GM10248 (cell line): ENCODE measurements around the gene QTRT2.

Experiments
- CTCF ChIA-PET: fragments of 300-600 bp; sonication (Branson Sonifier 250); formaldehyde crosslinking; extraction: SDS; loops from one replicate; lab custom pipeline; 2021; ENCODE audit warnings: antibody characterized with exemption; lab: Yijun Ruan, JAX
- POLR2A ChIA-PET: fragments of 350-650 bp; sonication (Branson Sonifier 250); formaldehyde crosslinking; extraction: SDS; loops from one replicate; lab custom pipeline; 2020; ENCODE audit warnings: antibody characterized with exemption; lab: Yijun Ruan, JAX
- DNase-seq: peaks from one replicate; pipeline ENCODE4 v3.0.0; 2012; ENCODE audit errors: extremely low spot score
- TF ChIP-seq, protein P1 (sequence below): IDR thresholded peaks from 2 replicates; pipeline ENCODE4 v1.5.1; 2012; ENCODE audit warnings: mild to moderate bottlenecking, low read depth; ENCODE audit errors: extremely low read depth, missing control alignments, control extremely low read depth

QTRT2 gene

DNA sequence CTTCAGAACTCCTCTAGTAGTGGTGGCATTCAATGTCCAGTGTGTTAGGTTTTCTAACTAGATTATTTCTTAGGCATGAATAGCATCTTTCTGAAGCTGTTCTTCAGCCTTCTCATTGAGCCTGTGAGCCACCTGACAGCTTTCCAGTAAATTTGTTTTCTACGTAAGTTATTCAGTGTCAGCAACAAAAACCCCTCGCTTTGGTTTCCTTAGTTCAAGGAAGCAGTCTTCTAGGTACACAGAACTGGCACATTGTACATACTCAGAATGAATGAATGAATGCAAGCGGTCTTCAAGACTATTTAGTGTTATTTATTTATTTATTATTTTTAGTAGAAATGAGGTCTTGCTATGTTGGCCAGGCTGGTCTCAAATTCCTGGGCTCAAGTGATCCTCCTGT lies 77.4 kb downstream of the QTRT2 start:
- POLR2A ChIA-PET = no interaction called here
- CTCF ChIA-PET = interaction anchor here (0.7 kb wide), 1 partner anchor 486 kb away, joined by 3 read pairs; no protein-coding TSS in a partner anchor
- TF ChIP-seq, protein P1, sequence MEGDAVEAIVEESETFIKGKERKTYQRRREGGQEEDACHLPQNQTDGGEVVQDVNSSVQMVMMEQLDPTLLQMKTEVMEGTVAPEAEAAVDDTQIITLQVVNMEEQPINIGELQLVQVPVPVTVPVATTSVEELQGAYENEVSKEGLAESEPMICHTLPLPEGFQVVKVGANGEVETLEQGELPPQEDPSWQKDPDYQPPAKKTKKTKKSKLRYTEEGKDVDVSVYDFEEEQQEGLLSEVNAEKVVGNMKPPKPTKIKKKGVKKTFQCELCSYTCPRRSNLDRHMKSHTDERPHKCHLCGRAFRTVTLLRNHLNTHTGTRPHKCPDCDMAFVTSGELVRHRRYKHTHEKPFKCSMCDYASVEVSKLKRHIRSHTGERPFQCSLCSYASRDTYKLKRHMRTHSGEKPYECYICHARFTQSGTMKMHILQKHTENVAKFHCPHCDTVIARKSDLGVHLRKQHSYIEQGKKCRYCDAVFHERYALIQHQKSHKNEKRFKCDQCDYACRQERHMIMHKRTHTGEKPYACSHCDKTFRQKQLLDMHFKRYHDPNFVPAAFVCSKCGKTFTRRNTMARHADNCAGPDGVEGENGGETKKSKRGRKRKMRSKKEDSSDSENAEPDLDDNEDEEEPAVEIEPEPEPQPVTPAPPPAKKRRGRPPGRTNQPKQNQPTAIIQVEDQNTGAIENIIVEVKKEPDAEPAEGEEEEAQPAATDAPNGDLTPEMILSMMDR = no peak

More for the DNA sequence above, 77.4 kb downstream of the QTRT2 start:
- DNase-seq = no peak
